GM06990 (cell line): ENCODE measurements around the gene DACH1.

ENCODE experiments used
- DNase-seq: peaks from one replicate; pipeline ENCODE4 v3.0.0-alpha.2; 2011; ENCODE audit not compliant: insufficient read length; ENCODE audit errors: extremely low read depth
- H3K27me3 ChIP-seq: replicated peaks from 2 replicates; pipeline ENCODE4 v1.6.0; 2011; ENCODE audit warnings: low read length; ENCODE audit not compliant: control insufficient read depth, insufficient read depth
- H3K36me3 ChIP-seq: 2 replicates; pipeline ENCODE4 v1.5.1; 2011; ENCODE audit warnings: low read length; ENCODE audit not compliant: control insufficient read depth, insufficient read depth
- H3K4me3 ChIP-seq: replicated peaks from 2 replicates; pipeline ENCODE4 v1.5.1; 2011; ENCODE audit warnings: low read depth, mild to moderate bottlenecking, control low read depth, low read length
- TF ChIP-seq, protein P1 (sequence below): IDR thresholded peaks from 2 replicates; pipeline ENCODE4 v1.5.1; 2011; ENCODE audit warnings: low read length, control low read depth, mild to moderate bottlenecking, inconsistent platforms; ENCODE audit not compliant: insufficient read depth, poor library complexity, severe bottlenecking

The DACH1 gene

DNA sequence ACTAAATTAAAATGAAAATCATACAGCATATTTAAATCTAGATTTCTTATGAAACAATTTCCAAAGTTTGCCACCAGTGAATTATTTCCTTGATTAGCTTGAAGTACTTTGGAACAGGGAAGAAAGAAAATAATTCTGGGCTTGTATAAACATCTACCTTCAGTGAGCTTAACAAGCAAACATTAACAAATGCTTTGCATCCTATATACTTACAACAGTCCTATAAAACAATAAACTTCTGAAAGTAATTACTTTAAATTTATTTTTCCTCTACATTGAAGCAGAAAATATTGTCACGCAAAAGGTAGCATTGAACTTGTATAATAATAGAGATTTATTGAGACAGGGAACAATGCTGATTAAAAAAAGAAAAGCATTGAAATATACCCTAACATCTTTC, 164.8 kb downstream of the DACH1 start:
- Histone ChIP-seq H3K4me3 (no peak overlapping the region), H3K27me3 (no peaks in the 10 kb centered on the region), H3K36me3 (no peaks in the 10 kb centered on the region)
- TF ChIP-seq, protein P1, sequence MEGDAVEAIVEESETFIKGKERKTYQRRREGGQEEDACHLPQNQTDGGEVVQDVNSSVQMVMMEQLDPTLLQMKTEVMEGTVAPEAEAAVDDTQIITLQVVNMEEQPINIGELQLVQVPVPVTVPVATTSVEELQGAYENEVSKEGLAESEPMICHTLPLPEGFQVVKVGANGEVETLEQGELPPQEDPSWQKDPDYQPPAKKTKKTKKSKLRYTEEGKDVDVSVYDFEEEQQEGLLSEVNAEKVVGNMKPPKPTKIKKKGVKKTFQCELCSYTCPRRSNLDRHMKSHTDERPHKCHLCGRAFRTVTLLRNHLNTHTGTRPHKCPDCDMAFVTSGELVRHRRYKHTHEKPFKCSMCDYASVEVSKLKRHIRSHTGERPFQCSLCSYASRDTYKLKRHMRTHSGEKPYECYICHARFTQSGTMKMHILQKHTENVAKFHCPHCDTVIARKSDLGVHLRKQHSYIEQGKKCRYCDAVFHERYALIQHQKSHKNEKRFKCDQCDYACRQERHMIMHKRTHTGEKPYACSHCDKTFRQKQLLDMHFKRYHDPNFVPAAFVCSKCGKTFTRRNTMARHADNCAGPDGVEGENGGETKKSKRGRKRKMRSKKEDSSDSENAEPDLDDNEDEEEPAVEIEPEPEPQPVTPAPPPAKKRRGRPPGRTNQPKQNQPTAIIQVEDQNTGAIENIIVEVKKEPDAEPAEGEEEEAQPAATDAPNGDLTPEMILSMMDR: no peak
- no peak for DNase-seq

DNA sequence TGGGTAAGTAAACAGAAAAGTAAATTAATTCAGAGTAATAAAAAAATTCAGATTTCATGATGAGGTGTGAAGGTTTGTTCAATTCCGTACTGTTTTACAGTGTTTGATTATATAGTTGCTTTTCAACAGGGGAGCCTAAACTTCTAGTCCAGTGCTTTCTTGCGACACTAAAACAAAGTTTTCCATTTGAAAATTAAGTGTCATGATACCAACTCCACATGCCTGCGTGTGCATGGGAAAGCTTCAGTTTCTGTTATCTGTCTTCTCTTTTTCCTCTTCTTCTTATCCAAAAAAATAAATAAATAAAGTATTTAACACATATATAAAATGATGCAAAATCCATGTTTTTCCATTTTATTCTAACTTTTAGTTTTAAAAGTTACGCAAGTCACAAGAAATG, 165.3 kb downstream of the DACH1 start:
- DNase-seq: no peak
- TF ChIP-seq, protein P1: no peak
- Histone ChIP-seq H3K4me3 (no peak overlapping the region), H3K27me3 (no peaks in the 10 kb centered on the region), H3K36me3 (no peaks in the 10 kb centered on the region)

DNA sequence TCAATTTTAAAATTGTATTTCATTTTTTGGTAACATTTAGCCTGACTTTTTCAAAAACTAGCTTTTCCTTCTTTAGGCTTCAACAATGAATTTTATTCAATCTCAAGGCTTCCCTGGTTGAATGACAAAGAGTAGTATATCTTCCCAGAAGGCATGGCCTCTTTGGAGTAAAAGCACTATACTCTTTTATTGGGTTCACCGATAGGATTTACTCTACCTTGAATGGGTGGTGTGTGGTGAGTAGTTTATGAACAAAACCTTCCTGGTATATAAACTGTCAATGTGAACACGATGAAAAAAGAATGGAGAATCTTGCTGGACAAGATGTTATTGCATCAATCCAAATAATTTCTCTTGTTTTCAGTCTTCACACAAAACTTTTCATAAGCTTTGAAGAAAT, 167.7 kb downstream of the DACH1 start:
- Histone ChIP-seq H3K36me3 (no peaks in the 10 kb centered on the region), H3K4me3 (no peak overlapping the region), H3K27me3 (no peaks in the 10 kb centered on the region)
- TF ChIP-seq, protein P1: no peak
- DNase-seq: no peak

DNA sequence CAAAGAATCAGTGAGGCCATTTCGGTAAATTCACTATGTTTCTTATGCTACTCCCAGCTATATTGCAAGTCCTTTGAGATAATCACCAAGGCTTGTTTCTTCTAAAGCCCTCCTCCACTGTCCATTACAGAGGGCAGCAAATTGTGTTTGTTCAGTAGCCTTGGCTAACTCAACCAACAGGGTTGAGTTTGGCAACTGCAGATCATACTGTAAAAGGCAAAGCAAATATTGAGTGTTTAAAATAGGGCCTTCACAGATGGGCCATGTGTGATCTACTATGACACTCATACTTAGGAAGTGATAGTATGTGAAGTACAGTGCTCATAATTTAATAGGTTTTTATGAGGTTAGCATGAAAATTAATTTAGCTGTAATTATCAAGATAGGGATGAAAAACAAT, 171.3 kb downstream of the DACH1 start:
- no peak for DNase-seq
- no peak overlapping the region for H3K4me3 ChIP-seq
- no peaks in the 10 kb centered on the region for H3K36me3 ChIP-seq
- no peaks in the 10 kb centered on the region for H3K27me3 ChIP-seq
- TF ChIP-seq, protein P1: no peak

DNA sequence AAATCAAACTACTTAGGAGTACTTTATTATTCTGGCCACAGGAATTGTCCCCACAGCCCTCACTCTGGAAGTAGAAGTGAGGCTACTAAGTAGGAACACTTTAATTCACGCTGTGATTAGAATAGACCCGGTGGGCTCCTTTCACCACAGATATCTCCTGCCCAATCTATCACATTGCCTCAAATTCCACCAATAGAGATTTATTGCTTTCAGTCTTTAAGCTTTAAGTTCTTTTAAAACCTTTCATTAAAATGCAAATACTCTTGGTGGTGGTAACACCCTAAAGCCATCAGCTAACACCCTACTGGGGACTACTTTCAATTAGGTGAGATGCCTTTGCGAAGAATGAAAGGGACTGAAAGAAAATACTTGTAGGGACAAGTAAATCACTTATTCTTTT, 181.9 kb downstream of the DACH1 start:
- TF ChIP-seq, protein P1: no peak
- no peaks in the 10 kb centered on the region for H3K36me3 ChIP-seq
- H3K4me3 ChIP-seq: no peak overlapping the region
- DNase-seq: no peak
- no peaks in the 10 kb centered on the region for H3K27me3 ChIP-seq

DNA sequence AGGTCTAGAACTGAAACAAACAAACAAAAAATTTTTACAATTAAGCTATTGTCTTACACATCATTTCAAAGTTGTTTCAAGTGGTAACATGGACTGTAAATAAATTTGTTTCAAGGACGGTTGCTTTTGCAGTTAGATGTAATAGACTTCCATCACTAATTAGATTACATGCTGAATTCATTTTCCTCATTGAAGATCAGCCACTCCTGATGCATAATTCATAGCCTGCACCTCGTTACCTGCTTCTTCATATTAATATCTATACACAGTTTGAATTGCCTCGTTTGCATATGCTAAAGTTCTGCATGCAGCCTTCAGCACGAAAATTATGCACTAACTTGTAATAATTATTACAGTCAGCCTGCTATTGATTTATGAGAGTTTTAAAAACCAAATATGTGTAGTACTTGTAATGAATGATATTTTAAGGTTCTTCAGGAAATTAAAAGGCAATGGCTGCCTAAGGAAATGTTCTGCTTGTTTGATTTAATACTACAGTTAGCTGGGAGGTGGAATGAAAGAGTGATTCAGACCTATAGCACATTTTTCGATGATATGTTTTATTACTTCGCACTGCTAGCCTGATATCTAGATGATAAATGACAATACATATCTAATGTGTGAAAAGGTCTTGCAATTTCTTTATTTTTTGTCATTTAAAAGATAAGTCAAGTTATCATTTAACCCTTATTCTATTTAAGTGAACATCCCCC, 184.9 kb downstream of the DACH1 start:
- no peaks in the 10 kb centered on the region for H3K27me3 ChIP-seq
- no peaks in the 10 kb centered on the region for H3K36me3 ChIP-seq
- no peak for DNase-seq
- TF ChIP-seq, protein P1: no peak
- H3K4me3 ChIP-seq: no peak overlapping the region
